Panc1 (cell line): ENCODE measurements around the gene CERKL.

Experiments used
- REST ChIP-seq, 2 experiments: IDR thresholded peaks; 2 replicates each; pipeline ENCODE4 v1.6.1; 2011 to 2012; ENCODE audit warnings: low read depth in 2 of 2, control low read depth in 1 of 2, low read length in 1 of 2, mild to moderate bottlenecking in 1 of 2, moderate library complexity in 1 of 2; ENCODE audit not compliant: insufficient read depth in 1 of 2
- TF ChIP-seq, protein P1 (sequence below): fragments of 450-650 bp; IDR thresholded peaks from 2 replicates; pipeline ENCODE4 v1.5.1; 2017; ENCODE audit warnings: mild to moderate bottlenecking

GRCh38 chr2:181517685-181518301 lies 139.1 kb downstream of the CERKL start:
- TF ChIP-seq, protein P1, sequence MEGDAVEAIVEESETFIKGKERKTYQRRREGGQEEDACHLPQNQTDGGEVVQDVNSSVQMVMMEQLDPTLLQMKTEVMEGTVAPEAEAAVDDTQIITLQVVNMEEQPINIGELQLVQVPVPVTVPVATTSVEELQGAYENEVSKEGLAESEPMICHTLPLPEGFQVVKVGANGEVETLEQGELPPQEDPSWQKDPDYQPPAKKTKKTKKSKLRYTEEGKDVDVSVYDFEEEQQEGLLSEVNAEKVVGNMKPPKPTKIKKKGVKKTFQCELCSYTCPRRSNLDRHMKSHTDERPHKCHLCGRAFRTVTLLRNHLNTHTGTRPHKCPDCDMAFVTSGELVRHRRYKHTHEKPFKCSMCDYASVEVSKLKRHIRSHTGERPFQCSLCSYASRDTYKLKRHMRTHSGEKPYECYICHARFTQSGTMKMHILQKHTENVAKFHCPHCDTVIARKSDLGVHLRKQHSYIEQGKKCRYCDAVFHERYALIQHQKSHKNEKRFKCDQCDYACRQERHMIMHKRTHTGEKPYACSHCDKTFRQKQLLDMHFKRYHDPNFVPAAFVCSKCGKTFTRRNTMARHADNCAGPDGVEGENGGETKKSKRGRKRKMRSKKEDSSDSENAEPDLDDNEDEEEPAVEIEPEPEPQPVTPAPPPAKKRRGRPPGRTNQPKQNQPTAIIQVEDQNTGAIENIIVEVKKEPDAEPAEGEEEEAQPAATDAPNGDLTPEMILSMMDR = no peak
- TF ChIP-seq REST (IDR thresholded peaks at IDR 0.05; ENCODE audit: insufficient read depth in 1 of 2, low read depth in 2 of 2, low read length in 1 of 2) = no peak
